DND-41 (cell line): Measurements from ENCODE around the gene CCDC138.

Source experiments
- ATAC-seq: fragments of 200-7000 bp; cut with Tn5 transposase; 3 replicates; pipeline ENCODE4 v1.9.1; 2021; ENCODE audit warnings: low read depth; ENCODE audit not compliant: insufficient read depth
- DNase-seq: peaks from one replicate; pipeline ENCODE4 v3.0.0-alpha.2; 2020
- H2AFZ ChIP-seq: 2 replicates; pipeline ENCODE4 v1.6.0; 2012; ENCODE audit warnings: low read depth, low read length
- H3K27ac ChIP-seq: 2 replicates; pipeline ENCODE4 v1.5.1; 2012; ENCODE audit warnings: low read length, inconsistent platforms
- H3K27me3 ChIP-seq: fragments of 200-600 bp; sonication (generic); 2 replicates; pipeline ENCODE4 v1.6.0; 2012; ENCODE audit warnings: low read length, mild to moderate bottlenecking, inconsistent platforms; ENCODE audit not compliant: insufficient read depth, poor library complexity
- H3K36me3 ChIP-seq: 2 replicates; pipeline ENCODE4 v1.5.1; 2012; ENCODE audit warnings: low read length, inconsistent platforms; ENCODE audit not compliant: insufficient read depth
- H3K4me1 ChIP-seq: 2 replicates; pipeline ENCODE4 v1.5.1; 2012; ENCODE audit warnings: mild to moderate bottlenecking, low read length; ENCODE audit not compliant: insufficient read depth
- H3K4me2 ChIP-seq: 2 replicates; pipeline ENCODE4 v1.6.0; 2012; ENCODE audit warnings: mild to moderate bottlenecking, moderate library complexity, low read length, inconsistent platforms; ENCODE audit not compliant: insufficient read depth
- H3K4me3 ChIP-seq, 2 experiments: fragments of 200-600 bp in 1 of 2; shearing (Covaris generic) in 1 of 2; 2 replicates each; pipeline ENCODE4 v1.5.1; 2012 to 2016; ENCODE audit warnings: inconsistent platforms in 2 of 2, low read length in 2 of 2, mild to moderate bottlenecking in 2 of 2, low read depth in 1 of 2, moderate library complexity in 1 of 2
- H3K79me2 ChIP-seq: 2 replicates; pipeline ENCODE4 v1.6.0; 2012; ENCODE audit warnings: low read length, inconsistent platforms; ENCODE audit not compliant: insufficient read depth
- H3K9ac ChIP-seq: 2 replicates; pipeline ENCODE4 v1.6.0; 2012; ENCODE audit warnings: low read depth, mild to moderate bottlenecking, inconsistent platforms, low read length, moderate library complexity
- H3K9me3 ChIP-seq: 2 replicates; pipeline ENCODE4 v1.5.1; 2012; ENCODE audit warnings: low read length, moderate library complexity, mild to moderate bottlenecking, inconsistent platforms; ENCODE audit not compliant: insufficient read depth, severe bottlenecking
- H4K20me1 ChIP-seq: 2 replicates; pipeline ENCODE4 v1.6.0; 2012; ENCODE audit warnings: low read length; ENCODE audit not compliant: insufficient read depth
- EZH2 ChIP-seq: IDR thresholded peaks from 3 replicates; pipeline ENCODE4 v1.6.1; 2012; ENCODE audit warnings: borderline replicate concordance, low read depth, mild to moderate bottlenecking, moderate library complexity, low read length, inconsistent platforms; ENCODE audit not compliant: severe bottlenecking
- TF ChIP-seq, protein P1 (sequence below): IDR thresholded peaks from 2 replicates; pipeline ENCODE4 v1.5.1; 2012; ENCODE audit warnings: borderline replicate concordance, low read length, moderate library complexity, mild to moderate bottlenecking; ENCODE audit not compliant: poor library complexity, severe bottlenecking; ENCODE audit errors: extremely low read depth

Gene CCDC138

DNA sequence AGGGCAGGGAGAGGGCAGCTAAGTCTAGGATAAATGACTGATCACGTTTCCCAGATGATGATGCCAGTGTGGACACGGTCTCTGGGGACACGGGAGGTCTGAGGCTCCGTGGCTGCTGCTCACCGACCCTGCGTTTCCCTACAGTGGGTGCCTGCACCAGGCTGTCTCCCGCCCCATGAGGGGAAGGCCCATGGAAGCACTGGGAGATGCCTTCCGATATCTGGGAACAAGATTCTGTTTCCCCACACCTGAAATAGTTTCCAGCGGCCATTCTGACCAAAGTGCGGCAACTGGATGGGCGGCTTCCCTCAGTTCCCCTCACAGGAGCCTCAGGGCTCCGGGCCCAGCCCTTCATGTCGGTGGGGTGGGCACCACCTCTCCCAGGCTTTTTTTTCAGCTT is 119.3 kb downstream of the CCDC138 start:
- DNase-seq = peak; percentile 1
- H3K4me2 ChIP-seq = no peak overlapping the region
- no peaks in the 10 kb centered on the region for H3K79me2 ChIP-seq
- no peak overlapping the region for H3K4me3 ChIP-seq
- TF ChIP-seq, protein P1, sequence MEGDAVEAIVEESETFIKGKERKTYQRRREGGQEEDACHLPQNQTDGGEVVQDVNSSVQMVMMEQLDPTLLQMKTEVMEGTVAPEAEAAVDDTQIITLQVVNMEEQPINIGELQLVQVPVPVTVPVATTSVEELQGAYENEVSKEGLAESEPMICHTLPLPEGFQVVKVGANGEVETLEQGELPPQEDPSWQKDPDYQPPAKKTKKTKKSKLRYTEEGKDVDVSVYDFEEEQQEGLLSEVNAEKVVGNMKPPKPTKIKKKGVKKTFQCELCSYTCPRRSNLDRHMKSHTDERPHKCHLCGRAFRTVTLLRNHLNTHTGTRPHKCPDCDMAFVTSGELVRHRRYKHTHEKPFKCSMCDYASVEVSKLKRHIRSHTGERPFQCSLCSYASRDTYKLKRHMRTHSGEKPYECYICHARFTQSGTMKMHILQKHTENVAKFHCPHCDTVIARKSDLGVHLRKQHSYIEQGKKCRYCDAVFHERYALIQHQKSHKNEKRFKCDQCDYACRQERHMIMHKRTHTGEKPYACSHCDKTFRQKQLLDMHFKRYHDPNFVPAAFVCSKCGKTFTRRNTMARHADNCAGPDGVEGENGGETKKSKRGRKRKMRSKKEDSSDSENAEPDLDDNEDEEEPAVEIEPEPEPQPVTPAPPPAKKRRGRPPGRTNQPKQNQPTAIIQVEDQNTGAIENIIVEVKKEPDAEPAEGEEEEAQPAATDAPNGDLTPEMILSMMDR = no peak
- TF ChIP-seq EZH2 = no peak
- no peaks in the 10 kb centered on the region for H3K4me1 ChIP-seq
- no peaks in the 10 kb centered on the region for H3K9me3 ChIP-seq
- no peak overlapping the region for H3K27ac ChIP-seq
- no peak for ATAC-seq
- H2AFZ ChIP-seq = no peak overlapping the region
- H3K9ac ChIP-seq = no peak overlapping the region
- H4K20me1 ChIP-seq = no peaks in the 10 kb centered on the region
- no peaks in the 10 kb centered on the region for H3K36me3 ChIP-seq
- no peaks in the 10 kb centered on the region for H3K27me3 ChIP-seq

DNA sequence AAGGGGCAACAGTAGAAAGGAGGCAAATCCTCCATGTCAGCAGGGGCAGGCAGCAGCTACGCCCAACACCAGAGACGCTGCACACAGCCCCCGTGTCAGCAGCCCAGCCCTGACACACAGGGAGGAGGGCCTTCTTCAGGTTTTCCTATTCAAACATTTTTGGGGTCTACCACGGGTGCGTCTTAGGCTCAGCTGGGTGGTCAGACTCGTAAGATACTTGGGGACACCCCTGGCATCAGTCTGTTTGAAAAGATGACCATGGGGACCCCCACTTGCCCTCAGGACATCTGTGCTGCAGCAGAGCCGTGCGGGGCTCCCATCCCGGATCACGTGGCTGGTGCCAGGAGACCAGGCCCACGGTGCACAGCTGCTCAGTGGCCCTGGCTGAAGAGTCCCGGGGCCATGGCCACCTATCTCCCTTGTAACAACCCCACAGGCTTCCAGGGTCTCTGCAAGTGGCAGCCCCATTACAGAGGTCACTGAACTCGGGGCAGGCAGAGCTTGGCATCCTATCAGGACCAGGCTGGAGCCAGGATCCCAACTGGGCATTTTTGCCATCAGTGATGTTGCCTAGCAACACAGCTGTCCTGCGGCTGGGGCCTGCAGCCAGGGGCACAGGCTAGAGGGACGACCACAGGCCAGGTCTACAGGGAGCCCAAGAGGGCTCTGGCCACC is 120.0 kb downstream of the CCDC138 start:
- no peak overlapping the region for H3K27ac ChIP-seq
- TF ChIP-seq, protein P1 = no peak
- no peak for TF ChIP-seq EZH2
- H3K4me3 ChIP-seq = no peak overlapping the region
- no peaks in the 10 kb centered on the region for H3K27me3 ChIP-seq
- no peaks in the 10 kb centered on the region for H3K9me3 ChIP-seq
- DNase-seq (peak; percentile 2), ATAC-seq (no peak)
- no peak overlapping the region for H3K4me2 ChIP-seq
- no peaks in the 10 kb centered on the region for H4K20me1 ChIP-seq
- H3K9ac ChIP-seq = no peak overlapping the region
- no peaks in the 10 kb centered on the region for H3K36me3 ChIP-seq
- no peak overlapping the region for H2AFZ ChIP-seq
- no peaks in the 10 kb centered on the region for H3K79me2 ChIP-seq
- no peaks in the 10 kb centered on the region for H3K4me1 ChIP-seq

DNA sequence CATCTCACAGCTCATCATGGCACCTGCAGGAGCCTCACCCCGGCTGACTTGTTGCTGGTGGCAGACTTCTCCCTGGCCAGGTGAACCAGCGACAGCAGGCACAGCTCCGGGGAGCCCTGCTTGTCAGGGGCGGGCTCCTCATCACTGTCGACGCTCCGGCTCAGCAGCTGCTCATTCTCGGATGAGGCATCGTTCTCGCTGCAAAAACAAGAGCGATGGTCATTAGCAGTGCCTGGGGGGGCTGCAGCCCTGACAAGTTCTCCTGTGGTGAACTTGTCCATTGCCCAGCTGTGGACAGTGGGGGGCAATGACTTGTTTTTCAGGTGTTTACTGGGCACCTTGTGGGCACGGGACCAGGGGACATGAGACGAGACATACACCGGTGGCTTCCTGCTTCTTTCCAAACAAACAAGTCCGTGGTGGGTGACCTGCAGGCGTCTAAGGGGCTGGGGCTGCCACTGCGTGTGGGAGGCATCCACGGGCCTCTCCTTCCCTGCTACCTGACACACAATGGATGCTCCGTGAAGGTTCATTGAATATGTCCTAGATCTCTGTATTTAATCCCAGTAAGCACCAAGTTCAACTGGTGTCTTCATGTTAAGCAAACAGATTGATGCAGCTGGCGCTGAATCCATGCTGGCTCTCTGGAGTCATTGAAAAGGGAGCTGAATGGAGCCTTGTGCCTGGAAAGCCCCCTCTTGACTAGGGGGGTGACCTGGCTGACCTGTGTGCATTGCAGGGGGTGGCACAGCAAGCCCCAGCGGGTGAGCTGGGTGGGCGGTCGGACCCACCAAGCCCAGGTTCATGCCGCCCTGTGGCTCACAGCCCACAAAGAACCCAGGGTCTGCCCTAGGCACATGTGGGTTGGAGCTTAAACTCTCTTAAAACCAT is 121.5 kb downstream of the CCDC138 start:
- Histone ChIP-seq H3K79me2 (no peaks in the 10 kb centered on the region), H3K27me3 (no peaks in the 10 kb centered on the region), H3K36me3 (no peaks in the 10 kb centered on the region), H3K9ac (no peak overlapping the region), H3K4me2 (no peak overlapping the region), H3K27ac (no peak overlapping the region), H2AFZ (no peak overlapping the region), H4K20me1 (no peaks in the 10 kb centered on the region), H3K9me3 (no peaks in the 10 kb centered on the region), H3K4me1 (no peaks in the 10 kb centered on the region), H3K4me3 (no peak overlapping the region)
- ATAC-seq (no peak), DNase-seq (peak; percentile 3)
- TF ChIP-seq EZH2 = no peak
- TF ChIP-seq, protein P1 = no peak
